ENCODE measurements around the gene NXN.

- TF ChIP-seq CTCF (conservative IDR thresholded peaks at IDR 0.05) (no peak), ZFX (IDR thresholded peaks at IDR 0.05) (no peak)
Observed at GRCh38 chr17:973053-973452, 6.5 kb downstream of the NXN start.

All from C4-2B (cell line).